OCI-LY3 (cell line): ENCODE data around the gene UPB1.

Experiments
- EZH2phosphoT487 ChIP-seq: fragments of 200-600 bp; shearing (Covaris generic); IDR thresholded peaks from 2 replicates; pipeline ENCODE4 v1.6.1; 2018; ENCODE audit warnings: antibody characterized with exemption, mixed run types, low read depth
- TF ChIP-seq, protein P1 (sequence below): fragments of 200-600, 300-600 bp; sonication (generic); IDR thresholded peaks from 2 replicates; pipeline ENCODE4 v1.5.1; 2014; ENCODE audit warnings: antibody characterized with exemption, low read length, low read depth

DNA sequence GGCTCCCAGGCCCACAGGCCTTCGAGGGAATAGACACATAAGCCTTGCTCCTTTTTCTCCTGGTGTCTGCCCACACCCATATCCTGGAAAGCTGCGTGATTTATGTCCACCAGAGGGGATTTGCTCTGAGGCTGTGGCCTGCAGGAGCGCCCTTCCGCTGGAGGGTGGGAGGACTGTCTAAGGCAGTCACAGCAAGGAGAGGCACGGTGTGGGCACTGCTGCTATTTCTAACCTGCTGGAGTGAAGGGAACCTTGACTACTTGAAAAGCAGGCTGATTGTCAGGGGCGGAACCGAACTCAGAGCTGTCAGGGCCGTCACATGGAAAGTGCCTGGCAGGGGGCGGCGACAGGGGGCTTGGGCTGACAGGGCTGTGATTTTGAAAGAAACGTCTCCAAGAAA is 3.7 kb downstream of the UPB1 start:
- TF ChIP-seq, protein P1, sequence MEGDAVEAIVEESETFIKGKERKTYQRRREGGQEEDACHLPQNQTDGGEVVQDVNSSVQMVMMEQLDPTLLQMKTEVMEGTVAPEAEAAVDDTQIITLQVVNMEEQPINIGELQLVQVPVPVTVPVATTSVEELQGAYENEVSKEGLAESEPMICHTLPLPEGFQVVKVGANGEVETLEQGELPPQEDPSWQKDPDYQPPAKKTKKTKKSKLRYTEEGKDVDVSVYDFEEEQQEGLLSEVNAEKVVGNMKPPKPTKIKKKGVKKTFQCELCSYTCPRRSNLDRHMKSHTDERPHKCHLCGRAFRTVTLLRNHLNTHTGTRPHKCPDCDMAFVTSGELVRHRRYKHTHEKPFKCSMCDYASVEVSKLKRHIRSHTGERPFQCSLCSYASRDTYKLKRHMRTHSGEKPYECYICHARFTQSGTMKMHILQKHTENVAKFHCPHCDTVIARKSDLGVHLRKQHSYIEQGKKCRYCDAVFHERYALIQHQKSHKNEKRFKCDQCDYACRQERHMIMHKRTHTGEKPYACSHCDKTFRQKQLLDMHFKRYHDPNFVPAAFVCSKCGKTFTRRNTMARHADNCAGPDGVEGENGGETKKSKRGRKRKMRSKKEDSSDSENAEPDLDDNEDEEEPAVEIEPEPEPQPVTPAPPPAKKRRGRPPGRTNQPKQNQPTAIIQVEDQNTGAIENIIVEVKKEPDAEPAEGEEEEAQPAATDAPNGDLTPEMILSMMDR = no peak
- TF ChIP-seq EZH2phosphoT487 = no peak
